SK-N-SH treated with all-trans-retinoic acid at 6 μM for 48 hours (cell line): Measurements from ENCODE around the gene PTPRN2.

Experiments used
- ARNTL ChIP-seq: fragments of 450-650 bp; formaldehyde crosslinking; IDR thresholded peaks from 2 replicates; pipeline ENCODE4 v1.5.0; 2020; ENCODE audit warnings: low read depth, mild to moderate bottlenecking, moderate library complexity, borderline replicate concordance
- CREB5 ChIP-seq: fragments of 250-450 bp; sonication (Bioruptor Pico); IDR thresholded peaks from 2 replicates; pipeline ENCODE4 v1.5.1; 2020; ENCODE audit warnings: low read depth, mild to moderate bottlenecking, moderate library complexity
- ESRRG ChIP-seq: fragments of 250-450 bp; sonication (Bioruptor Pico); IDR thresholded peaks from 2 replicates; pipeline ENCODE4 v1.6.1; 2021; ENCODE audit warnings: mild to moderate bottlenecking
- ISL1 ChIP-seq: fragments of 250-450 bp; sonication (Bioruptor Pico); IDR thresholded peaks from 2 replicates; pipeline ENCODE4 v2.1.2; 2022; ENCODE audit warnings: mild to moderate bottlenecking, moderate library complexity
- TCF4 ChIP-seq: fragments of 250-450 bp; sonication (Bioruptor Pico); IDR thresholded peaks from 2 replicates; pipeline ENCODE4 v1.8.0; 2021; ENCODE audit warnings: mild to moderate bottlenecking, moderate library complexity, borderline replicate concordance
- TSHZ2 ChIP-seq: fragments of 250-450 bp; sonication (Bioruptor Pico); IDR thresholded peaks from 2 replicates; pipeline ENCODE4 v1.5.0; 2020; ENCODE audit warnings: mild to moderate bottlenecking, moderate library complexity
- ZFP3 ChIP-seq: fragments of 250-450 bp; sonication (Bioruptor Pico); IDR thresholded peaks from 2 replicates; pipeline ENCODE4 v1.5.0; 2020; ENCODE audit warnings: mild to moderate bottlenecking, moderate library complexity
- ZFP30 ChIP-seq: fragments of 450-650 bp; formaldehyde crosslinking; IDR thresholded peaks from 2 replicates; pipeline ENCODE4 v1.5.0; 2022; ENCODE audit warnings: mild to moderate bottlenecking, moderate library complexity
- ZNF565 ChIP-seq: fragments of 450-650 bp; formaldehyde crosslinking; conservative IDR thresholded peaks from 2 replicates; pipeline ENCODE4 v1.5.0; 2020; ENCODE audit warnings: low read depth, mild to moderate bottlenecking, moderate library complexity
- ZNF8 ChIP-seq: fragments of 450-650 bp; formaldehyde crosslinking; IDR thresholded peaks from 2 replicates; pipeline ENCODE4 v1.5.0; 2020; ENCODE audit warnings: mild to moderate bottlenecking, moderate library complexity
- TF ChIP-seq, protein P1 (sequence below): fragments of 250-450 bp; sonication (Bioruptor Pico); IDR thresholded peaks from 2 replicates; pipeline ENCODE4 v1.8.0; 2020; ENCODE audit warnings: mild to moderate bottlenecking, moderate library complexity, borderline replicate concordance

DNA sequence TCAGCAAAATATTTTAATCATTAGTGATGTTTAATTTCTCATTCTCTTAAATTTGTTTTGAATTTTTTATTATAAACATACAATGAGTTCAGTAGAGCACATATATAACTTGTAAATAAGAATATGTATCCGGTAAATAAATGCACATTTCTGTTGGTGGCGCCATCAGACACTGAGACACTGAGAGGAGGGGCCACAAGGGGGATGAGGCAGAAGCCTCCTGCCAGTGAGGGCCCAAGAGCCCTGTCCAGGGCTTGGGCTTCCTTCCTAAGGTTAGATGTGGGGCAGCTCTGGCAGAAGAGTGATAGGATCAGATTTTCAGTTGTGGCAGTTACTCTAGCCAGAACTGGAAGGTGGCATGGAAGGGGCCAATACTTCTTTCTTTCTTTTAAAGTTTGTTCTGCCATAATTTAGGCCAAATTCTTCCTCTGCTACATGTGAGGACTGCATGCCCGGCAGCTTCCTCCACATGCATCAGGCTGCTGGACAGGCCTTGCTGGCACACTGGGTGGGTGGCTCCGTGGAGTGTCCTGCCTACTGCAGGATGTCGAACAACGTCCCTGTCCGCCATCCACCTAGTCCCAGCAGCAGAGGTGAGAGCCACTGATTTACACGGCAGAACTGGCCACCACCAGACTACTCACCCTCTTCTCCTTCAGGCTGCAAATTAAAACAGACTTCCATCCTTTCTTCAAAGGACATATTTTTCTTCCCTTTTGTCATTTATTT, 13.2 kb downstream of the PTPRN2 start:
- no peak for TF ChIP-seq TCF4 (CRISPR knock-in tag)
- TF ChIP-seq ISL1, result no peak
- TF ChIP-seq ZNF565 (CRISPR knock-in tag), result no peak
- TF ChIP-seq CREB5 (CRISPR knock-in tag), result no peak
- TF ChIP-seq, protein P1, sequence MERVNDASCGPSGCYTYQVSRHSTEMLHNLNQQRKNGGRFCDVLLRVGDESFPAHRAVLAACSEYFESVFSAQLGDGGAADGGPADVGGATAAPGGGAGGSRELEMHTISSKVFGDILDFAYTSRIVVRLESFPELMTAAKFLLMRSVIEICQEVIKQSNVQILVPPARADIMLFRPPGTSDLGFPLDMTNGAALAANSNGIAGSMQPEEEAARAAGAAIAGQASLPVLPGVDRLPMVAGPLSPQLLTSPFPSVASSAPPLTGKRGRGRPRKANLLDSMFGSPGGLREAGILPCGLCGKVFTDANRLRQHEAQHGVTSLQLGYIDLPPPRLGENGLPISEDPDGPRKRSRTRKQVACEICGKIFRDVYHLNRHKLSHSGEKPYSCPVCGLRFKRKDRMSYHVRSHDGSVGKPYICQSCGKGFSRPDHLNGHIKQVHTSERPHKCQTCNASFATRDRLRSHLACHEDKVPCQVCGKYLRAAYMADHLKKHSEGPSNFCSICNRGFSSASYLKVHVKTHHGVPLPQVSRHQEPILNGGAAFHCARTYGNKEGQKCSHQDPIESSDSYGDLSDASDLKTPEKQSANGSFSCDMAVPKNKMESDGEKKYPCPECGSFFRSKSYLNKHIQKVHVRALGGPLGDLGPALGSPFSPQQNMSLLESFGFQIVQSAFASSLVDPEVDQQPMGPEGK (CRISPR knock-in tag), result no peak
- TF ChIP-seq TSHZ2 (CRISPR knock-in tag), result no peak
- TF ChIP-seq ARNTL (CRISPR knock-in tag), result no peak
- no peak for TF ChIP-seq ZNF8 (CRISPR knock-in tag)
- TF ChIP-seq ZFP3 (CRISPR knock-in tag), result no peak
- TF ChIP-seq ESRRG (CRISPR knock-in tag), result no peak
- TF ChIP-seq ZFP30 (CRISPR knock-in tag), result no peak
